Smooth muscle cell (in vitro differentiated cells): ENCODE data around the gene GLB1L2. TPM values are rescaled to one million over a fixed set of nuclear protein-coding genes. Genes with fewer than 3 reads are reported as not detected.

Source experiments
- DNase-seq: peaks from one replicate; lab custom pipeline; 2025; ENCODE audit not compliant: unreplicated experiment; lab: John Stamatoyannopoulos, UW
- H2AFZ ChIP-seq: fragments of 200-600 bp; sonication (generic); 2 replicates; pipeline ENCODE4 v1.6.0; 2016; ENCODE audit warnings: antibody characterized with exemption, low read depth, mild to moderate bottlenecking
- H3F3A ChIP-seq: fragments of 200-600 bp; sonication (generic); 2 replicates; pipeline ENCODE4 v1.6.0; 2017; ENCODE audit warnings: antibody characterized with exemption, low read depth
- H3K27ac ChIP-seq: fragments of 200-600 bp; sonication (generic); 2 replicates; pipeline ENCODE4 v1.5.1; 2016; ENCODE audit warnings: low read depth, mild to moderate bottlenecking
- H3K27me3 ChIP-seq: fragments of 200-600 bp; sonication (generic); 2 replicates; pipeline ENCODE4 v1.6.1; 2016; ENCODE audit warnings: low read depth, mild to moderate bottlenecking
- H3K36me3 ChIP-seq: fragments of 200-600 bp; sonication (generic); 2 replicates; pipeline ENCODE4 v1.5.1; 2016; ENCODE audit warnings: low read depth
- H3K4me1 ChIP-seq: fragments of 200-600 bp; sonication (generic); 2 replicates; pipeline ENCODE4 v1.5.1; 2016; ENCODE audit warnings: low read depth
- H3K4me2 ChIP-seq: fragments of 200-600 bp; sonication (generic); 2 replicates; pipeline ENCODE4 v1.6.0; 2016; ENCODE audit warnings: mild to moderate bottlenecking
- H3K4me3 ChIP-seq: fragments of 200-600 bp; sonication (generic); 2 replicates; pipeline ENCODE4 v1.5.1; 2016; ENCODE audit warnings: mild to moderate bottlenecking
- H3K79me2 ChIP-seq: fragments of 200-600 bp; sonication (generic); 2 replicates; pipeline ENCODE4 v1.6.0; 2016; ENCODE audit warnings: low read depth, mild to moderate bottlenecking
- H3K9ac ChIP-seq: fragments of 200-600 bp; sonication (generic); 2 replicates; pipeline ENCODE4 v1.6.0; 2016; ENCODE audit warnings: low read depth
- H3K9me3 ChIP-seq: fragments of 200-600 bp; sonication (generic); replicated peaks from 2 replicates; pipeline ENCODE4 v1.5.1; 2016; ENCODE audit warnings: low read depth
- H4K20me1 ChIP-seq: fragments of 200-600 bp; sonication (generic); 2 replicates; pipeline ENCODE4 v1.6.0; 2016; ENCODE audit warnings: low read depth
- WGBS: methylation state at CpG from one replicate; pipeline ENCODE4 v1.1.7; 2016; ENCODE audit warnings: low lambda C conversion rate; 5-methylcytosine and 5-hydroxymethylcytosine counted together
- polyA plus RNA-seq: library from polyadenylated mRNA; unstranded; fragments of >200 nt; fragmentation: Nextera tagmentation; extraction: Ambion mirVana; gene quantifications from 2 replicates; pipeline ENCODE4 v1.2.1, GENCODE V29; 2016
- total RNA-seq: library from RNA; depleted of rRNA; stranded (reverse); fragments of >200 nt; gene quantifications from 2 replicates; pipeline ENCODE4 v1.2.3, GENCODE V29; 2014
- TF ChIP-seq, protein P1 (sequence below): fragments of 200-600 bp; sonication (generic); IDR thresholded peaks from 2 replicates; pipeline ENCODE4 v1.5.1; 2017; ENCODE audit warnings: borderline replicate concordance, mild to moderate bottlenecking, antibody characterized with exemption; ENCODE audit not compliant: insufficient read depth, poor library complexity, severe bottlenecking

The GLB1L2 gene
- total and polyA plus RNA-seq, 2 experiments from 2014 or later, result 0.40 to 0.83 TPM

DNA sequence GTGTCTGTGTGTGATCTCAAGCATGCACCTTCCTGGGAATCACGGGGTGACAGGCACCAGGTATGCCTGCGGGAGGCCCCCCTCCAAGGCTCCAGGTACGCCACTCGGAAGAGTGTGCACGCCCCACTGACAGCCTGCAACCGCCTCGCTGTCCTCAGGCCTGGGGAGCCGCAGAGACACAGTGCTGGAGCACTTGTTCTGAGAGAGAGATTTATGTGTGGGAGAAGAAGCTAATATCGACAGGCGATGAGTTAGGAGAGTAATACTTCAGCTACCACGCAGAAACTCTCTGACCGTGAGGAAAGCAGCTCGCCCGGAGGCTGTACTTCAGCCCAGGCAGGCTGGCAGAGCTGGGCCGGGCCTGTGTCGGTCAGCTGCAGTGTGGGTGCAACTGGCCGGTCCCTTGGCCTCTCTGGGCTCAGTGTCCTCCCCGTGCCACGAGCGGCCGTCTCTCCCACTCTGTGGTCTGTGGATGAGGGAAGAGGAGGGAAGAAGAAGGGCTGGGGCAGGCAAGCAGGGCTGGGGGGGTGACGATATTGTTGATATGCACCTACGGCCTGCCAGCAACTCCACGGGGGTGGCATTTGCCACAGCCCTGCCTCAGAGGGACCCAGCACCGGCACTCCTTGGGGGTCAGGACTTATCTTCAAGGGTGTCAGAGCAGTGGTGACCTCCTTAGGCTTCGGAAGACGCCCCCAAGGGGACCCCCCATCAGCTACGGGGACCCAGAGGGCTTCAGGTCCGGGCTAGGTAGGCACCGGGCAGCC is 73.0 kb downstream of the GLB1L2 start:
- TF ChIP-seq, protein P1, sequence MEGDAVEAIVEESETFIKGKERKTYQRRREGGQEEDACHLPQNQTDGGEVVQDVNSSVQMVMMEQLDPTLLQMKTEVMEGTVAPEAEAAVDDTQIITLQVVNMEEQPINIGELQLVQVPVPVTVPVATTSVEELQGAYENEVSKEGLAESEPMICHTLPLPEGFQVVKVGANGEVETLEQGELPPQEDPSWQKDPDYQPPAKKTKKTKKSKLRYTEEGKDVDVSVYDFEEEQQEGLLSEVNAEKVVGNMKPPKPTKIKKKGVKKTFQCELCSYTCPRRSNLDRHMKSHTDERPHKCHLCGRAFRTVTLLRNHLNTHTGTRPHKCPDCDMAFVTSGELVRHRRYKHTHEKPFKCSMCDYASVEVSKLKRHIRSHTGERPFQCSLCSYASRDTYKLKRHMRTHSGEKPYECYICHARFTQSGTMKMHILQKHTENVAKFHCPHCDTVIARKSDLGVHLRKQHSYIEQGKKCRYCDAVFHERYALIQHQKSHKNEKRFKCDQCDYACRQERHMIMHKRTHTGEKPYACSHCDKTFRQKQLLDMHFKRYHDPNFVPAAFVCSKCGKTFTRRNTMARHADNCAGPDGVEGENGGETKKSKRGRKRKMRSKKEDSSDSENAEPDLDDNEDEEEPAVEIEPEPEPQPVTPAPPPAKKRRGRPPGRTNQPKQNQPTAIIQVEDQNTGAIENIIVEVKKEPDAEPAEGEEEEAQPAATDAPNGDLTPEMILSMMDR, result no peak
- Histone ChIP-seq H3K4me1 (peaks cover 1% of the 10 kb centered on the region), H3K79me2 (no peaks in the 10 kb centered on the region), H3K9me3 (no peaks in the 10 kb centered on the region), H3K27ac (no peak overlapping the region), H3K4me2 (no peak overlapping the region), H3K9ac (no peak overlapping the region), H3K27me3 (peaks cover 29% of the 10 kb centered on the region), H3K4me3 (no peak overlapping the region), H2AFZ (no peak overlapping the region), H3F3A (no peaks in the 10 kb centered on the region), H3K36me3 (no peaks in the 10 kb centered on the region), H4K20me1 (no peaks in the 10 kb centered on the region)
- WGBS, result 91% methylated on average over 29 of the region's 30 CpGs
- no peak for DNase-seq

DNA sequence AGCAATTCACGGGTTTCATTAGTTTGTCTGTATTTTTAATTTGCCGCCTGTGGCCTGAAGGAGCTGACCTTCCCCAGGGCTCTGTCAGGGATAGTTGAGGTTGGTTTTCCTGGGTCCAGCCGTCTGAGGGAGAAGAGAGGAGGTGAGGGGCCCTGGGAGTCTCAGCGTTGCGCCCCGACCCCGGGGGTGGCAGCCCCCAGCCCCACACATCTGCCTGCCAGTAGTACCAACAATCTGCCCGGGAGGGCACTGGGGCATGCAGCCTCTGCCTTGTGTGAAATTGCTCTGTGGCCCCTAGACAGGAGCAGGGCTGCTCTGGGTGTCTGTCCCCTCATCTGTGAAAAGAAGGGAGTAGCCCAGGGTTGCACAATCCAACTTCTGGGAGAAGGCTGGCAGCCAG is 73.6 kb downstream of the GLB1L2 start:
- Histone ChIP-seq H3F3A (no peaks in the 10 kb centered on the region), H3K27ac (no peak overlapping the region), H3K4me2 (no peak overlapping the region), H4K20me1 (no peaks in the 10 kb centered on the region), H3K79me2 (no peaks in the 10 kb centered on the region), H3K4me3 (no peak overlapping the region), H2AFZ (no peak overlapping the region), H3K36me3 (no peaks in the 10 kb centered on the region), H3K9ac (no peak overlapping the region), H3K4me1 (peaks cover 3% of the 10 kb centered on the region), H3K27me3 (peaks cover 36% of the 10 kb centered on the region), H3K9me3 (no peaks in the 10 kb centered on the region)
- 88% methylated on average over 8 of the region's 8 CpGs for WGBS
- TF ChIP-seq, protein P1, result no peak
- DNase-seq, result no peak

DNA sequence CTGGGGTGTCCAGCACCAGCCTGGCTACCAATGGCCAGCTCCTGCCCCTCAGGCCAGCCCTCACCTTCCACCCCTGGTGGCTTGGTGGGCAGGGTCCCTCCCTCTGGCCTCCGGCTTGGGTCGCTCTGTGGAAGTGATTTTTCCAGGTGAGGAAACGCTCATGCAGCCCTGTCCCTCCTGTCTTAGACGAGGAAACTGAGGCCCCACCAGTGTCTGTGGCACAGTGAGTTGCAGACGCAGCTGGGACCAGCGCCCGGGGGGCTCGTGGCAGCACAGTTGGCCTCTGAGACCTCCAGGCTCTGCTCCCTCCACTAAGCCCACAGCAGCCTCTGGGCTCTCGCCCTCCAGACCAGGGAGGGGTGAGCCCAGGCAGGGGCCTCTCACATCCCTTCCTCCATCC is 74.1 kb downstream of the GLB1L2 start:
- peaks cover 3% of the 10 kb centered on the region for H3K4me1 ChIP-seq
- TF ChIP-seq, protein P1, result no peak
- no peaks in the 10 kb centered on the region for H4K20me1 ChIP-seq
- H3K27me3 ChIP-seq, result peaks cover 37% of the 10 kb centered on the region
- no peaks in the 10 kb centered on the region for H3K79me2 ChIP-seq
- no peak overlapping the region for H2AFZ ChIP-seq
- no peaks in the 10 kb centered on the region for H3K9me3 ChIP-seq
- no peak overlapping the region for H3K27ac ChIP-seq
- 92% methylated on average over 9 of the region's 9 CpGs for WGBS
- no peak overlapping the region for H3K4me2 ChIP-seq
- DNase-seq, result no peak
- no peak overlapping the region for H3K9ac ChIP-seq
- H3F3A ChIP-seq, result no peaks in the 10 kb centered on the region
- H3K4me3 ChIP-seq, result no peak overlapping the region
- H3K36me3 ChIP-seq, result no peaks in the 10 kb centered on the region
